22Rv1 (cell line): ENCODE data around the gene PSMD5.
A peak's percentile ranks its signal among the peaks of the same experiment; 100 is the strongest.

Experiments
- H3K27ac ChIP-seq: fragments of 450-650 bp; 2 replicates; pipeline ENCODE4 v1.5.1; 2017
- CTCF ChIP-seq: fragments of 450-650 bp; IDR thresholded peaks from 2 replicates; pipeline ENCODE4 v1.5.1; 2017; ENCODE audit warnings: mild to moderate bottlenecking
- ZFX ChIP-seq: fragments of 450-650 bp; IDR thresholded peaks from 2 replicates; pipeline ENCODE4 v1.6.1; 2017; ENCODE audit warnings: antibody characterized with exemption, borderline replicate concordance

Gene PSMD5

GRCh38 chr9:120783602-120784047, 59.1 kb downstream of the PSMD5 start:
- no peak overlapping the region for H3K27ac ChIP-seq
- no peak for TF ChIP-seq ZFX
- TF ChIP-seq CTCF: no peak

GRCh38 chr9:120781236-120781635, 61.5 kb downstream of the PSMD5 start:
- no peak overlapping the region for H3K27ac ChIP-seq
- TF ChIP-seq ZFX: no peak
- no peak for TF ChIP-seq CTCF

GRCh38 chr9:120780367-120780766, 62.4 kb downstream of the PSMD5 start:
- no peak overlapping the region for H3K27ac ChIP-seq
- TF ChIP-seq ZFX (no peak), CTCF (no peak)

GRCh38 chr9:120779227-120779626, 63.5 kb downstream of the PSMD5 start:
- no peak for TF ChIP-seq CTCF
- TF ChIP-seq ZFX: no peak
- peak overlapping the region; percentile 28; the same call in 1 of the 2 replicates for H3K27ac ChIP-seq

- TF ChIP-seq ZFX: no peak
- no peak for TF ChIP-seq CTCF
- peak overlapping the region; percentile 28; the same call in 1 of the 2 replicates for H3K27ac ChIP-seq
Measured at GRCh38 chr9:120778758-120779157, 64.0 kb downstream of the PSMD5 start.

- H3K27ac ChIP-seq: no peak overlapping the region
- no peak for TF ChIP-seq CTCF
- no peak for TF ChIP-seq ZFX
Measured at GRCh38 chr9:120777229-120777628, 65.5 kb downstream of the PSMD5 start.

- no peak for TF ChIP-seq ZFX
- no peak for TF ChIP-seq CTCF
- no peak overlapping the region for H3K27ac ChIP-seq
Measured at GRCh38 chr9:120776788-120777187, 65.9 kb downstream of the PSMD5 start.
